KMS-11 (cell line): ENCODE measurements around the gene RUBCNL.

Source experiments
- H2AFZ ChIP-seq: fragments of 200-600 bp; sonication (generic); 2 replicates; pipeline ENCODE4 v1.6.1; 2016; ENCODE audit warnings: antibody characterized with exemption, mixed run types, low read depth
- H3K27ac ChIP-seq: fragments of 200-600 bp; sonication (generic); 2 replicates; pipeline ENCODE4 v1.6.1; 2016; ENCODE audit warnings: mild to moderate bottlenecking, mixed run types
- H3K27me3 ChIP-seq: fragments of 200-600 bp; sonication (generic); 2 replicates; pipeline ENCODE4 v1.6.1; 2017; ENCODE audit warnings: mild to moderate bottlenecking, low read depth, mixed run types, moderate library complexity; ENCODE audit not compliant: insufficient read depth
- H3K36me3 ChIP-seq: fragments of 200-600 bp; sonication (generic); 2 replicates; pipeline ENCODE4 v1.6.1; 2017; ENCODE audit warnings: mild to moderate bottlenecking, mixed run types; ENCODE audit not compliant: insufficient read depth
- H3K4me1 ChIP-seq: fragments of 200-600 bp; sonication (generic); 2 replicates; pipeline ENCODE4 v1.6.1; 2016; ENCODE audit warnings: mild to moderate bottlenecking, low read depth, mixed run types; ENCODE audit not compliant: poor library complexity, severe bottlenecking
- H3K4me2 ChIP-seq: fragments of 200-600 bp; sonication (generic); 2 replicates; pipeline ENCODE4 v1.7.0; 2016; ENCODE audit warnings: mild to moderate bottlenecking, mixed run types
- H3K4me3 ChIP-seq: fragments of 200-600 bp; sonication (generic); IDR thresholded peaks from 2 replicates; pipeline ENCODE4 v1.6.1; 2017; ENCODE audit warnings: low read depth, low read length, mixed read lengths; ENCODE audit not compliant: insufficient read depth
- H3K79me2 ChIP-seq: fragments of 200-600 bp; sonication (generic); 2 replicates; pipeline ENCODE4 v1.6.1; 2016; ENCODE audit warnings: low read depth, mixed run types; ENCODE audit not compliant: insufficient read depth
- H3K9ac ChIP-seq: fragments of 200-600 bp; sonication (generic); 2 replicates; pipeline ENCODE4 v1.6.1; 2016; ENCODE audit warnings: mild to moderate bottlenecking, mixed run types
- H4K20me1 ChIP-seq: fragments of 200-600 bp; sonication (generic); 2 replicates; pipeline ENCODE4 v1.6.1; 2016; ENCODE audit warnings: mild to moderate bottlenecking, mixed run types; ENCODE audit not compliant: insufficient read depth
- TF ChIP-seq, protein P1 (sequence below): fragments of 200-600 bp; sonication (generic); conservative IDR thresholded peaks from 2 replicates; pipeline ENCODE4 v1.6.1; 2017; ENCODE audit warnings: low read depth, mild to moderate bottlenecking, antibody characterized with exemption, low read length, moderate library complexity, mixed read lengths

The RUBCNL gene

GRCh38 chr13:46307554-46307953 lies 79.5 kb downstream of the RUBCNL start:
- Histone ChIP-seq H4K20me1 (no peaks in the 10 kb centered on the region), H3K27me3 (no peaks in the 10 kb centered on the region), H3K4me2 (no peak overlapping the region), H3K79me2 (no peaks in the 10 kb centered on the region), H2AFZ (no peak overlapping the region), H3K9ac (no peak overlapping the region), H3K4me3 (no peak overlapping the region), H3K36me3 (no peaks in the 10 kb centered on the region), H3K4me1 (no peaks in the 10 kb centered on the region), H3K27ac (no peak overlapping the region)
- TF ChIP-seq, protein P1, sequence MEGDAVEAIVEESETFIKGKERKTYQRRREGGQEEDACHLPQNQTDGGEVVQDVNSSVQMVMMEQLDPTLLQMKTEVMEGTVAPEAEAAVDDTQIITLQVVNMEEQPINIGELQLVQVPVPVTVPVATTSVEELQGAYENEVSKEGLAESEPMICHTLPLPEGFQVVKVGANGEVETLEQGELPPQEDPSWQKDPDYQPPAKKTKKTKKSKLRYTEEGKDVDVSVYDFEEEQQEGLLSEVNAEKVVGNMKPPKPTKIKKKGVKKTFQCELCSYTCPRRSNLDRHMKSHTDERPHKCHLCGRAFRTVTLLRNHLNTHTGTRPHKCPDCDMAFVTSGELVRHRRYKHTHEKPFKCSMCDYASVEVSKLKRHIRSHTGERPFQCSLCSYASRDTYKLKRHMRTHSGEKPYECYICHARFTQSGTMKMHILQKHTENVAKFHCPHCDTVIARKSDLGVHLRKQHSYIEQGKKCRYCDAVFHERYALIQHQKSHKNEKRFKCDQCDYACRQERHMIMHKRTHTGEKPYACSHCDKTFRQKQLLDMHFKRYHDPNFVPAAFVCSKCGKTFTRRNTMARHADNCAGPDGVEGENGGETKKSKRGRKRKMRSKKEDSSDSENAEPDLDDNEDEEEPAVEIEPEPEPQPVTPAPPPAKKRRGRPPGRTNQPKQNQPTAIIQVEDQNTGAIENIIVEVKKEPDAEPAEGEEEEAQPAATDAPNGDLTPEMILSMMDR = no peak

- no peaks in the 10 kb centered on the region for H3K4me1 ChIP-seq
- H3K4me2 ChIP-seq = no peak overlapping the region
- no peaks in the 10 kb centered on the region for H4K20me1 ChIP-seq
- H3K27me3 ChIP-seq = no peaks in the 10 kb centered on the region
- TF ChIP-seq, protein P1 = no peak
- no peak overlapping the region for H3K9ac ChIP-seq
- no peak overlapping the region for H3K4me3 ChIP-seq
- H3K36me3 ChIP-seq = no peaks in the 10 kb centered on the region
- no peaks in the 10 kb centered on the region for H3K79me2 ChIP-seq
- H3K27ac ChIP-seq = no peak overlapping the region
- H2AFZ ChIP-seq = no peak overlapping the region
Observed at GRCh38 chr13:46304546-46304945, 82.5 kb downstream of the RUBCNL start.

DNA sequence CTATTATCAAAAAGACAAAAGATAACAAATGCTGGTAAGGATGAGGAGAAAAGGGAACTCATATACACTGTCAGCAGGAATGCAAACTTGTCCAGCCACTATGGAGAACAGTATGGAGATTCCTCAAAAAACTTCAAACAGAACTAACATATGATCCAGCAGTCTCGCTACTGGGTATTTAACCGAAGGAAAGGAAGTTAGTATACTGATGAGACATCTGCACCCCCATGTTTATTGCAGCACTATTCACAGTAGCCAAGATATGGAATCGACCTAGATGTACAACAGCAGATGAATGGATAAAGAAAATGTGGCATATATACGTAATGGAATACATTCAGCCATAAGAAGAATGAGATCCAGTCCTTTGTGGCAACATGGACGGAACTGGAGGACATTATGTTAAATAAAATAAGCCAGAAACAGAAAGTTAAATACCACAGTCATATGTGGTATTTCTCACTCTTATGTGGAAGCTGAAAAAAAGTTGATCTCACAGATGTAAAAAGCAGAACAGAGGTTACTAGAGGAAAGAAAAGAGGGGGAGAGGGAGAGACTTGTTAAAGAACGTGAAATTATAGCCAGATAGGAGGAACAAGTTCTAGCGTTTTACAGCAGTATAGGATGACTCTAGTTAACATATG lies 83.2 kb downstream of the RUBCNL start:
- Histone ChIP-seq H3K27me3 (no peaks in the 10 kb centered on the region), H3K4me3 (no peak overlapping the region), H2AFZ (no peak overlapping the region), H3K27ac (no peak overlapping the region), H3K4me1 (no peaks in the 10 kb centered on the region), H3K9ac (no peak overlapping the region), H3K79me2 (no peaks in the 10 kb centered on the region), H3K36me3 (no peaks in the 10 kb centered on the region), H3K4me2 (no peak overlapping the region), H4K20me1 (no peaks in the 10 kb centered on the region)
- TF ChIP-seq, protein P1 = no peak

DNA sequence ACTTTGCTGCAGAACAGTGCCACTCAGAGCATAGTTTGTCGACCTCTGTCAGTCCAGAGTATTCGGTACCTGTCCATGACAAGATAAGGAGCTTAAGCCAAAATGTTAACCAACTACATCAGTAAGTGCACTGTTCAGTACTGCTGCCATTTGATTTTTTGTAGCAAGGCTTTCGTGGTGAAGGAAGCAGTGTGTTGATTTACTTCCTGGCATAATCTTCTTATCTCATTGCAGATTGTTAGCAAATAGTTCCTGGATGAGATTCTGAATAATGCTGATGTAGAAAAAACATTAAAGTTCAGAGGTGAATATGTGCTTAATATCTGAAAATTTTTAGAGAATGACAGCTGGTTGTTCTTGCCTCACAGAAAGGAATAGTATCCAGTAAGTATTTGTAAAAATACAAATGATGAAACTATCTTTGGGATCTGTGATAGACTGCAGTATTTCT lies 89.7 kb downstream of the RUBCNL start:
- H3K4me2 ChIP-seq = no peak overlapping the region; the same call in 1 of the 2 replicates

More for the DNA sequence above, 89.7 kb downstream of the RUBCNL start:
- Histone ChIP-seq H4K20me1 (no peaks in the 10 kb centered on the region), H3K36me3 (no peaks in the 10 kb centered on the region), H3K4me3 (no peak overlapping the region), H3K9ac (no peak overlapping the region), H3K27me3 (no peaks in the 10 kb centered on the region), H3K27ac (no peak overlapping the region), H2AFZ (no peak overlapping the region; the same call in 1 of the 2 replicates), H3K79me2 (no peaks in the 10 kb centered on the region), H3K4me1 (peaks cover 32% of the 10 kb centered on the region)
- TF ChIP-seq, protein P1 = no peak
